ENCODE measurements around the gene TAC1.

Gene TAC1, protein sequence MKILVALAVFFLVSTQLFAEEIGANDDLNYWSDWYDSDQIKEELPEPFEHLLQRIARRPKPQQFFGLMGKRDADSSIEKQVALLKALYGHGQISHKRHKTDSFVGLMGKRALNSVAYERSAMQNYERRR

DNA sequence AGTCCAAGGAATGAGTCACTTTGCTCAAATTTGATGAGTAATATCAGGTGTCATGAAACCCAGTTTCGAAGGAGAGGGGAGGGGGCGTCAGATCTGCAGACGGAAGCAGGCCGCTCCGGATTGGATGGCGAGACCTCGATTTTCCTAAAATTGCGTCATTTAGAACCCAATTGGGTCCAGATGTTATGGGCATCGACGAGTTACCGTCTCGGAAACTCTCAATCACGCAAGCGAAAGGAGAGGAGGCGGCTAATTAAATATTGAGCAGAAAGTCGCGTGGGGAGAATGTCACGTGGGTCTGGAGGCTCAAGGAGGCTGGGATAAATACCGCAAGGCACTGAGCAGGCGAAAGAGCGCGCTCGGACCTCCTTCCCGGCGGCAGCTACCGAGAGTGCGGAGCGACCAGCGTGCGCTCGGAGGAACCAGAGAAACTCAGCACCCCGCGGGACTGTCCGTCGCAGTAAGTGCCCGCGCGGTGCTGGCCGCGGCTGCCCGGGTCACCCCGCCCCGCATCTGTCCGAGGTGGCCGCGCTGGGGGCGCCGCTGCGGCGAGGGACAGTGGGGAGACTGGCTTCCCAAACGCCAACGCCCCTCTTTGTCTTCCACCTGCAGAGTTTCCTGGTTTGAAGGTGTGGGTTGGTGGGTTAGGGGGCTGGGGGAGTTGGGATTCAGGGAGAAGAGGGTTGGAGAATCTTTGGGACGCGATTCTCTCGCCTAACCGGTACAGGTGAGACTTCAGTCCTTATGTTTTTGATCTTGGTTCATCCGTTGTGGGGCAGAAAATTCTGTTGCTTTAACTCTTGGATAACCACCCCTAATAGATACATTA is at the start of gene TAC1:
TSS of gene TAC1 (plus strand) at position 351 of the 829 bp plus-strand sequence. CDS start 527 bp downstream, outside the sequence.
- TF ChIP-seq, protein P1, sequence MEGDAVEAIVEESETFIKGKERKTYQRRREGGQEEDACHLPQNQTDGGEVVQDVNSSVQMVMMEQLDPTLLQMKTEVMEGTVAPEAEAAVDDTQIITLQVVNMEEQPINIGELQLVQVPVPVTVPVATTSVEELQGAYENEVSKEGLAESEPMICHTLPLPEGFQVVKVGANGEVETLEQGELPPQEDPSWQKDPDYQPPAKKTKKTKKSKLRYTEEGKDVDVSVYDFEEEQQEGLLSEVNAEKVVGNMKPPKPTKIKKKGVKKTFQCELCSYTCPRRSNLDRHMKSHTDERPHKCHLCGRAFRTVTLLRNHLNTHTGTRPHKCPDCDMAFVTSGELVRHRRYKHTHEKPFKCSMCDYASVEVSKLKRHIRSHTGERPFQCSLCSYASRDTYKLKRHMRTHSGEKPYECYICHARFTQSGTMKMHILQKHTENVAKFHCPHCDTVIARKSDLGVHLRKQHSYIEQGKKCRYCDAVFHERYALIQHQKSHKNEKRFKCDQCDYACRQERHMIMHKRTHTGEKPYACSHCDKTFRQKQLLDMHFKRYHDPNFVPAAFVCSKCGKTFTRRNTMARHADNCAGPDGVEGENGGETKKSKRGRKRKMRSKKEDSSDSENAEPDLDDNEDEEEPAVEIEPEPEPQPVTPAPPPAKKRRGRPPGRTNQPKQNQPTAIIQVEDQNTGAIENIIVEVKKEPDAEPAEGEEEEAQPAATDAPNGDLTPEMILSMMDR (IDR thresholded peaks at IDR 0.05), result no peak

DNA sequence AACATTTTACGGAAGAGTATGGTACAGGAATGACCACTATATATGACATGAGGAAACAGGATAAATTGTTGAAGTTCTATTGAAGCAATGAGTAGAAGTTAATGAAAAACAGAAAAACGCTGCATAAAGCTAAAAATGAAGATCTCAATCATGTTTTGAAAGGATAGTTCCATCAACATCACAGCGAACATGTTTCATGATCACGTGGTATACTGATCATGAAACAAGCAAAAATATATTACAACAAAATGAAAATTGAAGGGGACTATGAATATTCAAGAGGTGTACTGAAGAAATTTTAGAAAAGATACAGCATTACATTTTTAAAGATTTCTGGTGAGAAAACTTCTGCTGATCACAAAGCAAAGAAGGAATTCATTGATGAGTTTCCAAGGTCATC is 45.9 kb upstream of the TAC1 start:
- TF ChIP-seq, protein P1 (IDR thresholded peaks at IDR 0.05), result no peak

DNA sequence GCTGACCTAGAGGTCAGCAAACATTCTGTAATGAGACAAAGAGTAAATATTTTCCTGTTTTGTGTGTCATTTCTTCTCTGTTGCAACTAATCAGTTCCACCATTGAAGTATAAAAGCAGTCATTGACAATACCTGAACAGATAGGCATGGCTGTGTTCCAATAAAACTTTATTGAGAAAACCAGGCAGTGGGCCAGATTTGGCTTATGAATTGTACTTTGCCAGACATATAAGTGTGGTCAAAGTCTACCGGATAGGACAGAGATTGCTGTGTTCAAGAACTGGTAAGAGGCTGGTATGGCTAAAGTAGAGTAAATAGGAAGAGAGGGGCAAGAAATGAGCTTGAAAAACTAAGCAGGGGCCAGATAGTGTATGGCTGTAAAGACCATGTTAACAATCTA is 38.3 kb upstream of the TAC1 start:
- TF ChIP-seq, protein P1 (IDR thresholded peaks at IDR 0.05), result no peak

DNA sequence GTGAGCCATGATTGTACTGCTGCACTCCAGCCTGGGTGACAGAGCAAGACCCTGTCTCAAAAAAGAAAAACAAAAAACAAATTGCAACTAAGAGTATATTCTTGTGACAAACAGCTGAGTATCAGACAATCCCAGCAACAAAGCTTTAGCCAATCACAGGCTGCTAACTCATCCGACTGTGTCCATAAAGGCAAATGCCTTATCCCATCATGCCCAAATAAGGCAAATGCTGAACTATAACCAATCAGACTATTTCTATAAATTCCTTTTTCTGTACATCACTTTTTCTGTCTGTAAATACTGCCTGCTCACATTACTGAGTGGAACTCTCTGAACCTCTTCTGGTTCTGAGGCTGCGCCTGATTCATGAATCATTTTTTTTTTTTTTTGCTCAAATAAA is 37.5 kb upstream of the TAC1 start:
- TF ChIP-seq, protein P1 (IDR thresholded peaks at IDR 0.05), result no peak

DNA sequence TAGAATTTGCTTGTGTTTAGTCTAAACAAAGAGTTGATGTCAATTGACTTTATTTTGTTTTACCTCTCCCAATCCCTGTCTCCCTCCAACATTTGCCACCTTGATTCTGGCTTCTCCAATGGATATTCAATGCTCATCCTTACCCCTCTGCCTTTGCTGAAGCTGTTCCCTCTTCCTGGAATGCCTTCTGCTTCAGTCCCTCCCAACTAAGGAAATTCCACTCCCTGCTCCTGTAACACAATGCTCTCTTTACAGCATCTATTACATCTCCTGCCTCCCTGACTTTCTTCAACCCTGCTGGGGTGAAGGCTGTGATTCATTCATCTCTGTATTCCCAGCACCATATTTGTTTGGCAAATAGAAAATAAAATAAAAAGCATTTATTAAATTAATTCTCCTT is 34.5 kb upstream of the TAC1 start:
- TF ChIP-seq, protein P1 (IDR thresholded peaks at IDR 0.05), result no peak

DNA sequence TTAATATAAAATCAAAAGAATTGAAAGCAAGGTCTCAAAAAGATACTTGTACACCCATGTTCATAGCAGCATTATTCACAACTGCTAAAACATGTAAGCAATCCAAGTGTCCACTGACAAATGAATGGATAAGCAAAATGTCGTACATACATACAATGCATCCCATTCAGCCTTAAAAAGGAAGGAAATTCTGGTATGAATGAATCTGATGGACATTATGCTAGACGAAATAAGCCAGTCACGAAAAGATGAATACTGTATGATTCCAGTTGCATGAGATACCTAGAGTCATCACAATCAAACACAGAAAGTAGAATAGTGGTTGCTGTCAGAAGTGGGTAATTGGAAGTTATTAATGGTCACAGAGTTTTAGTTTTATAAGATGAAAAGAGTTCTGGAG is 9.5 kb upstream of the TAC1 start:
- TF ChIP-seq, protein P1 (IDR thresholded peaks at IDR 0.05), result no peak

DNA sequence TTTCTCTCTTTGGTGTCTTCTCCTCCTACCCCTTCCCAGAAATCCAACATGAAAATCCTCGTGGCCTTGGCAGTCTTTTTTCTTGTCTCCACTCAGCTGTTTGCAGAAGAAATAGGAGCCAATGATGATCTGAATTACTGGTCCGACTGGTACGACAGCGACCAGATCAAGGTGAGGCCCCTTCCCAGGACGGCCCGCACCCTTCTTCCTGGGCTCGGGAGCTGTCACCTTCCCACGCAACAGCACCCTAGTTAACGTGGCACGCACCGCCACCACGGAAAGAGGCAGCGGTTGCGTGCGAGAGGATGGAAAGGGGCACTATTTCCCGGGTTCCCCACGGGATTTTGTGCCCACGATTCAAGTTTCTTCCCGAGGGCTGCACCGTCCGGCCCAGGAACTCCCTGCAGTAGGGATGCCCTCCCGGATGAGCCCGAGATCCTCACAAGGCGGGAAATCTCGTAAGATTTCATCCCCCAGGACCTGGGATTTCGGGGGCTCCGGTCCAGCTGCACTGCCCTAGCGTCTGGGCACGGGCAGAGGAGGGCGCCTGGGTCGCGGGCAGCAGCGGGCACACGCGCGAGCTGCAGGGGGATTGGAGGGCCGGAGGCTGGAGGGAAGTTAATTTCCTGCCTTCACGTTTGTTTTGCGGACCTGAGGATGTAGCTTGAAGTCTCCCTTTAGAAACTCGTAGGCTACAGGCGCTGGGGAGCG is 834 bp downstream of the TAC1 start:
- TF ChIP-seq, protein P1 (IDR thresholded peaks at IDR 0.05), result no peak

All from LNCAP (cell line).